ENCODE measurements around the gene CFAP54. TPM values are rescaled to one million over a fixed set of nuclear protein-coding genes. Genes with fewer than 3 reads are reported as not detected.

Gene CFAP54
- total RNA-seq, 4 donors from 2014 or later: 2.1 to 4.7 (median 3.6) TPM

GRCh38 chr12:96874211-96874610 is 384.8 kb downstream of the CFAP54 start:
- TF ChIP-seq CTCF (IDR thresholded peaks at IDR 0.05) (no peak), EP300 (IDR thresholded peaks at IDR 0.05) (no peak), POLR2AphosphoS5 (IDR thresholded peaks at IDR 0.05) (no peak), POLR2A (IDR thresholded peaks at IDR 0.05) (no peak)
- no peak overlapping the region for H3K4me3 ChIP-seq
- H3K27ac ChIP-seq: no peak overlapping the region
- no peaks in the 10 kb centered on the region for H3K4me1 ChIP-seq
- ATAC-seq: no peak
- peaks cover 0 to 6% (median 0%) of the 10 kb centered on the region in 3 donors for H3K9me3 ChIP-seq
- H3K27me3 ChIP-seq: no peaks in the 10 kb centered on the region
- 78 to 93% methylated on average over 2 of the region's 2 CpGs for WGBS, 2 donors (ENCODE audit: low coverage in 1 of 2)
- no peaks in the 10 kb centered on the region for H3K36me3 ChIP-seq

GRCh38 chr12:96876966-96877365 is 387.6 kb downstream of the CFAP54 start:
- 85 to 100% methylated on average over 2 to 3 of the region's 3 CpGs for WGBS, 2 donors (ENCODE audit: low coverage in 1 of 2)
- H3K4me1 ChIP-seq: no peaks in the 10 kb centered on the region
- H3K9me3 ChIP-seq: peaks cover 0 to 3% (median 0%) of the 10 kb centered on the region in 3 donors
- no peak overlapping the region for H3K4me3 ChIP-seq
- ATAC-seq: no peak
- H3K27me3 ChIP-seq: no peaks in the 10 kb centered on the region
- no peak for TF ChIP-seq CTCF (IDR thresholded peaks at IDR 0.05)
- no peak for TF ChIP-seq POLR2A (IDR thresholded peaks at IDR 0.05)
- TF ChIP-seq POLR2AphosphoS5 (IDR thresholded peaks at IDR 0.05): no peak
- no peak for TF ChIP-seq EP300 (IDR thresholded peaks at IDR 0.05)
- H3K36me3 ChIP-seq: no peaks in the 10 kb centered on the region
- no peak overlapping the region for H3K27ac ChIP-seq

- Histone ChIP-seq H3K36me3 (no peaks in the 10 kb centered on the region), H3K4me3 (no peak overlapping the region), H3K4me1 (no peaks in the 10 kb centered on the region), H3K27ac (no peak overlapping the region), H3K27me3 (no peaks in the 10 kb centered on the region), H3K9me3 (no peaks in the 10 kb centered on the region)
- no peak for ATAC-seq
- 67 to 100% methylated on average over 1 of the region's 1 CpG for WGBS, 2 donors (ENCODE audit: low coverage in 1 of 2)
- TF ChIP-seq POLR2A (IDR thresholded peaks at IDR 0.05) (no peak), EP300 (IDR thresholded peaks at IDR 0.05) (no peak), CTCF (IDR thresholded peaks at IDR 0.05) (no peak), POLR2AphosphoS5 (IDR thresholded peaks at IDR 0.05) (no peak)
Observed at GRCh38 chr12:96878704-96879103, 389.3 kb downstream of the CFAP54 start.

- 97 to 100% methylated on average over 1 to 4 of the region's 4 CpGs for WGBS, 2 donors (ENCODE audit: low coverage in 1 of 2)
- Histone ChIP-seq H3K27me3 (no peaks in the 10 kb centered on the region), H3K4me1 (no peaks in the 10 kb centered on the region), H3K4me3 (no peak overlapping the region), H3K36me3 (no peaks in the 10 kb centered on the region), H3K27ac (no peak overlapping the region), H3K9me3 (no peaks in the 10 kb centered on the region)
- TF ChIP-seq POLR2AphosphoS5 (IDR thresholded peaks at IDR 0.05) (no peak), CTCF (IDR thresholded peaks at IDR 0.05) (no peak), EP300 (IDR thresholded peaks at IDR 0.05) (no peak), POLR2A (IDR thresholded peaks at IDR 0.05) (no peak)
- no peak for ATAC-seq
Observed at GRCh38 chr12:96879301-96879700, 389.9 kb downstream of the CFAP54 start.

- H3K4me3 ChIP-seq: no peak overlapping the region
- ATAC-seq: no peak
- H3K27ac ChIP-seq: no peak overlapping the region
- no peaks in the 10 kb centered on the region for H3K36me3 ChIP-seq
- WGBS, 2 donors (ENCODE audit: low coverage in 1 of 2): 75 to 85% methylated on average over 3 of the region's 3 CpGs
- H3K4me1 ChIP-seq: no peaks in the 10 kb centered on the region
- H3K9me3 ChIP-seq: no peaks in the 10 kb centered on the region
- no peak for TF ChIP-seq POLR2A (IDR thresholded peaks at IDR 0.05)
- no peak for TF ChIP-seq EP300 (IDR thresholded peaks at IDR 0.05)
- TF ChIP-seq CTCF (IDR thresholded peaks at IDR 0.05): no peak
- TF ChIP-seq POLR2AphosphoS5 (IDR thresholded peaks at IDR 0.05): no peak
- H3K27me3 ChIP-seq: no peaks in the 10 kb centered on the region
Observed at GRCh38 chr12:96880220-96880619, 390.8 kb downstream of the CFAP54 start.
